Body of pancreas (tissue), 4 donors: ENCODE data around the gene PIK3AP1.

Source experiments
- CTCF ChIP-seq, 7 experiments: fragments of 450-650 bp in 4 of 7; fragments of 200-600 bp in 3 of 7; sonication (generic) in 3 of 7; IDR thresholded peaks; one replicate each; pipeline ENCODE4 v1.5.1; 2016 to 2019; ENCODE audit warnings: antibody characterized with exemption in 7 of 7
- POLR2A ChIP-seq, 3 donors: fragments of 450-650 bp; IDR thresholded peaks; one replicate each; pipeline ENCODE4 v1.6.1; 2016; ENCODE audit warnings: antibody characterized with exemption in 3 of 3, mild to moderate bottlenecking in 2 of 3

DNA sequence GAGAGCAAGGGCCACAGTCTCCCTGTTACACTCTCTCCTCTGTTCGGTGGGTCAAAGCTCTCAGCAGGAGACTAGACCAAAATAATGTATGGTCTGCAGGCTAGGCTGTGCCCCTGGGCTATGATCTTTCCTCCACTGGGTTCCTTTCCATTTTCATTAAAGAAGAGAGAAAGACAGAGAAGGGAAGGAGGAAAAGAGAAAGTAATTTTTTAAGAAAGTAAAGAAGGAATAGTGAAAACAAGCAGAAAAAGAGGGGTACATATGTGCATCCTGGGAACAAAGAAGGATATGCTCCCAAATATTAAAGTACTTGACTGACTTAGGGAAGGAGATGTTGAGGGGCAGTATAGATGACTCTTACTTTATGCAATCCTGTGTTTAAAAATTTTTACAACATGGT lies 33.6 kb upstream of the PIK3AP1 start:
- TF ChIP-seq CTCF (IDR thresholded peaks at IDR 0.05) = no peak
- no peak for TF ChIP-seq POLR2A (IDR thresholded peaks at IDR 0.05)
